Prostate gland (tissue), 2 donors: Measurements from ENCODE around the gene FAM3B. TPM values are rescaled to one million over a fixed set of nuclear protein-coding genes. Genes with fewer than 3 reads are reported as not detected.
A peak's percentile ranks its signal among the peaks of the same experiment; 100 is the strongest.

Source experiments
- DNase-seq: peaks from one replicate; pipeline ENCODE4 v3.0.0-alpha.2; 2019; ENCODE audit warnings: low spot score
- H3K27ac ChIP-seq, 2 donors: fragments of 200-600 bp; sonication (generic); 2 replicates each; pipeline ENCODE4 v1.5.1; 2017 to 2019
- H3K27me3 ChIP-seq: fragments of 200-600 bp; sonication (generic); replicated peaks from 2 replicates; pipeline ENCODE4 v1.5.1; 2019; ENCODE audit not compliant: insufficient read depth
- H3K36me3 ChIP-seq, 2 donors: fragments of 200-600 bp; sonication (generic); 1 replicate in 1 of 2; 2 replicates in 1 of 2; pipeline versions ENCODE4 v1.5.1 to v1.8.1; 2017 to 2019
- H3K4me1 ChIP-seq: fragments of 200-600 bp; sonication (generic); replicated peaks from 2 replicates; pipeline ENCODE4 v1.5.1; 2019
- H3K4me3 ChIP-seq, 2 donors: fragments of 200-600 bp; sonication (generic); 2 replicates each; pipeline ENCODE4 v1.5.1; 2017 to 2019
- H3K9me3 ChIP-seq: fragments of 200-600 bp; sonication (generic); 2 replicates; pipeline ENCODE4 v1.5.1; 2017
- POLR2A ChIP-seq: fragments of 450-650 bp; IDR thresholded peaks from one replicate; pipeline ENCODE4 v1.6.1; 2016; ENCODE audit warnings: antibody characterized with exemption, mild to moderate bottlenecking
- POLR2AphosphoS5 ChIP-seq: sonication (generic); formaldehyde crosslinking; IDR thresholded peaks from one replicate; pipeline ENCODE4 v1.6.1; 2017; ENCODE audit warnings: antibody characterized with exemption
- WGBS: methylation state at CpG from one replicate; pipeline ENCODE4 v1.1.5; 2018; 5-methylcytosine and 5-hydroxymethylcytosine counted together
- intact Hi-C: fragments of 100-400 bp; cut with DNase I; formaldehyde crosslinking; loops from one replicate; pipeline ENCODE4 v1.14.2; 2022
- total RNA-seq, 2 donors: library from RNA; depleted of rRNA; stranded (reverse); fragments of >200 nt; gene quantifications; one replicate each; pipeline ENCODE4 v1.1.0, GENCODE V29; 2016
- TF ChIP-seq, protein P1 (sequence below), 4 experiments: fragments of 200-600 bp in 2 of 4; fragments of 450-650 bp in 2 of 4; sonication (generic) in 2 of 4; IDR thresholded peaks; 1 replicate in 3 of 4; 2 replicates in 1 of 4; pipeline ENCODE4 v1.5.1; 2016 to 2019; ENCODE audit warnings: antibody characterized with exemption in 4 of 4, mild to moderate bottlenecking in 2 of 4, moderate library complexity in 2 of 4

The FAM3B gene
- total RNA-seq, 2 donors from 2014 or later, result 19.4 to 63.6 TPM

DNA sequence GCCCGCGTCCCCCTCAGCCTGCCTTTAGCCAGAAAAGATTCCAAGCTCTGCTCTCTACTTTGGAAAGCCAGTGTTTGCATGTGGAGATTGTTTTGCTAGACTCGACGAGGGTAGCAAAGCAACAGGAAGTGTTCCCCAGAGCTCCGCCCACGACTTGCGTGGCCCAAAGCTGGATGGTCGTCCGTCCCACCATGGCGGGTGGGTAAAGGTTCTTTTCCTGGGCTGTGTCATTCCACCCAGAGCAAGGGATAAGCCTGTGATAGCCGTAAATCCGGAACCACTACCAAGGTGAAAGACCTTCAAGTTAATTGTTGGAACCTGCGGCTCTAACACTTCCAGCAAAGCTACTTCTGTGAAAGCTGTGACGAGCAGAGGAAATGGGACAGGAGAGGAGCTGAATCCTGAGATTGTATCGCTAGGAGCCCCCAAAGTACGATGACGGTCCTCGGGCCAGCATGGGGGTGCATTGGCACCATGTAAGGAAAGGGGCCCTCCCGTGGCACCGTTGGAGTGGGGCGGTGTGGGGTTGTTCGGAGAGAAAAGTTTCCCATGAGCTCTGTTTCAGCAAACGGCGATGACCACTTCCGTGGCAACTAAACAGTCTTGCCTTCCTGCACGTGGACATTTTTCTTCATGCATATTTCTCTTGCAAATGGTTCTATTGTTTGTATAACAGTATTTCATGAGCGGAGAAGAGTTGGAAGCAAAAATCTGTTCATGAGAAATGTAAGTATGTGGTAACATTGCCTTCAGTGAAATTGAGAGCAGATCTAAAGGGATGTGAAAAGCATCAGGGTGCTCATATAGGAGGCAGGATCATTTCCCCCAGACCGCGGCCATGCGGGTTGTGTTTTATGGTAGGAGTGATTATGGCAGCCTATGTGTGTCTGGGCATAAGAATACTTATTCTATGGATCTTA, 53.6 kb downstream of the FAM3B start:
- Histone ChIP-seq H3K9me3 (no peaks in the 10 kb centered on the region), H3K27me3 (no peaks in the 10 kb centered on the region), H3K4me1 (no peaks in the 10 kb centered on the region), H3K36me3 (no peaks in the 10 kb centered on the region), H3K27ac (no peak overlapping the region), H3K4me3 (peak overlapping the region; percentile 14 to 24)
- TF ChIP-seq, protein P1, sequence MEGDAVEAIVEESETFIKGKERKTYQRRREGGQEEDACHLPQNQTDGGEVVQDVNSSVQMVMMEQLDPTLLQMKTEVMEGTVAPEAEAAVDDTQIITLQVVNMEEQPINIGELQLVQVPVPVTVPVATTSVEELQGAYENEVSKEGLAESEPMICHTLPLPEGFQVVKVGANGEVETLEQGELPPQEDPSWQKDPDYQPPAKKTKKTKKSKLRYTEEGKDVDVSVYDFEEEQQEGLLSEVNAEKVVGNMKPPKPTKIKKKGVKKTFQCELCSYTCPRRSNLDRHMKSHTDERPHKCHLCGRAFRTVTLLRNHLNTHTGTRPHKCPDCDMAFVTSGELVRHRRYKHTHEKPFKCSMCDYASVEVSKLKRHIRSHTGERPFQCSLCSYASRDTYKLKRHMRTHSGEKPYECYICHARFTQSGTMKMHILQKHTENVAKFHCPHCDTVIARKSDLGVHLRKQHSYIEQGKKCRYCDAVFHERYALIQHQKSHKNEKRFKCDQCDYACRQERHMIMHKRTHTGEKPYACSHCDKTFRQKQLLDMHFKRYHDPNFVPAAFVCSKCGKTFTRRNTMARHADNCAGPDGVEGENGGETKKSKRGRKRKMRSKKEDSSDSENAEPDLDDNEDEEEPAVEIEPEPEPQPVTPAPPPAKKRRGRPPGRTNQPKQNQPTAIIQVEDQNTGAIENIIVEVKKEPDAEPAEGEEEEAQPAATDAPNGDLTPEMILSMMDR (IDR thresholded peaks at IDR 0.05), result no peak
- TF ChIP-seq POLR2AphosphoS5, result no peak
- 70% methylated on average over 30 of the region's 30 CpGs for whole genome bisulfite sequencing
- intact Hi-C loops, result no loop called here
- DNase-seq, result no peak

DNA sequence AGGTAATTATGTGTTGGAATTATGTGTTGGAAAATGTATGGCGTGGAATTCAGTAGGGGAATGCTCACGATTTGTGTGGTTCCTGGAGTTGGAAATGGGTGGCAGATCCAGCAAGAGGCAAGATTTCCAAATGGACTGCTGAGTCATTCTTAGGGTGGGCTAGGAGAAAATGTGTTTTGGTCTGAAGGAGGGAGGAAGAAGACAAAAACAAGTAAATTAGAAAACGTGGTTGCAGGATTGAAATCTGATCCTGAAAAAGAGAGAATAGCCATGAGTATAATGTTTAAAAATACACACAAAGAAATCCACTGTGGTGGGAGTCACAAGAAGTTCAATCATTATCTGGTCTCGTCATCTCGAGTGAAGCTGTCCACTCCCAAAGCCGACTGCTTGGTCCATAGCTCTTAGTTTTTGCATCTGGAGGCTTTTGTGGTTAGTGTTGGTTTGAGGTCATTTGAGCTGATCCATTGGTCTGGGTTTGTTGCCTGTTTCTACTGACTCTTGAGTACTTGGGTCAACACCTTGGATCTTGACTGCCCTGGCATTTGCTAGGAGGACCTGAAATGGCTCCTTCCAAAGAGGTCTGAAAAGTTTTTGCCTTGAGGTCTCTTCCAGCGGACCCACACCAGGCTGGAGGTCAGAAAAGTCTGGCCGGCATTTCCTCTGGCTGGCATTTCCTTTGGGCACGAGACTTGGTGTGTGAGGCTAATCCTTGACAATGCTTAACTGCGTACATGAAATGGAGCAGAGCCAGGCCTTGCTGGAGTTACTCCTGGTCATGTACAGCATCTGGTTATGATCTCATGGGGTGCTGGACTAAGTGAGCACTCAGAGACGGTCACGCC, 54.5 kb downstream of the FAM3B start:
- TF ChIP-seq, protein P1 (IDR thresholded peaks at IDR 0.05), result no peak
- TF ChIP-seq POLR2AphosphoS5 (no peak), POLR2A (no peak)
- Histone ChIP-seq H3K9me3 (no peaks in the 10 kb centered on the region), H3K27me3 (no peaks in the 10 kb centered on the region), H3K27ac (no peak overlapping the region), H3K4me1 (no peaks in the 10 kb centered on the region), H3K4me3 (no peak overlapping the region), H3K36me3 (no peaks in the 10 kb centered on the region)
- intact Hi-C loops, result no loop called here
- WGBS, result 74% methylated on average over 12 of the region's 12 CpGs
- DNase-seq, result no peak

DNA sequence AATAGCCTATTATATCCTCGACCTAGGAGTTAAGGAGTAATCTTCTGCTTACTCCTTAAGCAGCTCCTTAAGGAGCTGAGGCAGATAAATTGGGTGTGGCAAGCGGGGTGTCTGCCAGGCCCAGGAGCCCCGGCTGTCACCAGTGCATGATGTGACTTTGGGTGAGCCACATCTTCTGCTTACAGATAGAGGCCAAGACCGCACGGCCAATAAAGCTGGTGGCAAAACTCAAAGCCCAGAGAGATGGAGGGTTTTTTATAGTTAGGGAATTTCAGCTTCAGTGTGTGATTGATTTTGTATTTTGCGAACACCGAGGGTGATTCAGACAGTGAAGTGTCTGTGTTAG, 55.1 kb downstream of the FAM3B start:
- H3K4me1 ChIP-seq, result no peaks in the 10 kb centered on the region
- TF ChIP-seq, protein P1 (IDR thresholded peaks at IDR 0.05), result no peak
- no peak for TF ChIP-seq POLR2AphosphoS5
- no peak for TF ChIP-seq POLR2A
- no peak overlapping the region for H3K27ac ChIP-seq
- no peaks in the 10 kb centered on the region for H3K27me3 ChIP-seq
- no peaks in the 10 kb centered on the region for H3K36me3 ChIP-seq
- H3K4me3 ChIP-seq, result no peak overlapping the region
- no peaks in the 10 kb centered on the region for H3K9me3 ChIP-seq
- DNase-seq, result no peak
- intact Hi-C loops, result no loop called here
- WGBS, result 95% methylated on average over 7 of the region's 7 CpGs

DNA sequence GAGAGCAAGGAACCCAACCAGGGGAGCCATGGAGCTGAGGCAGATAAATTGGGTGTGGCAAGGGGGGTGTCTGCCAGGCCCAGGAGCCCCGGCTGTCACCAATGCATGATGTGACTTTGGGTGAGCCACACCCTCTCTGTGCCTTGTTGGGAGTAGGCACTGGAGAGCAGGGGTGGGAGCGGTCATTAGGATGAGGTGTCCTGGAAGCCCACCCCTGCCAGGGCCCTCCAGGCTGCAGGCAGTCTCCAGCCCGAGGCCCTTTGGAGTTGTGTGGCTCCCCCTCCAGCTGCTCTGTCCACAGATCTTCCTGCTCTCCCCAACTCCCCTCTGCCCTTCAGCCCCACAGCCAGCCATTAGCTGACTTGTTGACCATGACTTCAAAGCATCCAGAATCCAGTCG, 56.7 kb downstream of the FAM3B start:
- no peak for DNase-seq
- no peak overlapping the region for H3K4me3 ChIP-seq
- H3K36me3 ChIP-seq, result no peaks in the 10 kb centered on the region
- intact Hi-C loops, result no loop called here
- no peak overlapping the region for H3K27ac ChIP-seq
- no peaks in the 10 kb centered on the region for H3K9me3 ChIP-seq
- H3K4me1 ChIP-seq, result no peaks in the 10 kb centered on the region
- TF ChIP-seq, protein P1 (IDR thresholded peaks at IDR 0.05), result no peak
- TF ChIP-seq POLR2A (no peak), POLR2AphosphoS5 (no peak)
- H3K27me3 ChIP-seq, result no peaks in the 10 kb centered on the region
- WGBS, result 71% methylated on average over 4 of the region's 4 CpGs
